C1 segment of cervical spinal cord (tissue), 14 donors: ENCODE results near the gene SMC1B.
"Not testable (repeated sequence)": the region's sequence is repeated elsewhere in the genome, so short reads cannot be mapped to it uniquely, and the experiment has no call there.

Experiments used
- DNase-seq, 14 donors: peaks; one replicate each; lab custom pipeline; 2025; lab: John Stamatoyannopoulos, UW

SMC1B gene

GRCh38 chr22:45302751-45303150, 110.6 kb downstream of the SMC1B start:
- DNase-seq: no peak

- no peak for DNase-seq
Measured at GRCh38 chr22:45298934-45299505, 114.4 kb downstream of the SMC1B start.

GRCh38 chr22:45296628-45297297, 116.6 kb downstream of the SMC1B start:
- no peak for DNase-seq

- no peak for DNase-seq
Measured at GRCh38 chr22:45295492-45295891, 117.9 kb downstream of the SMC1B start.

- DNase-seq: not testable (repeated sequence)
Measured at GRCh38 chr22:45295004-45295403, 118.4 kb downstream of the SMC1B start.
